Fibroblast of lung (primary cell): ENCODE measurements around the gene JOSD2. TPM values are rescaled to one million over a fixed set of nuclear protein-coding genes. Genes with fewer than 3 reads are reported as not detected.
A peak's percentile ranks its signal among the peaks of the same experiment; 100 is the strongest.

Experiments
- DNase-seq, 2 donors: peaks; one replicate each; pipeline versions ENCODE4 v3.0.0 to v3.0.0-alpha.2; 2010; ENCODE audit warnings: low read depth in 2 of 2
- H2AFZ ChIP-seq: 2 replicates; pipeline ENCODE4 v1.5.1; 2012; ENCODE audit warnings: low read length, control low read depth, inconsistent platforms
- H3K27ac ChIP-seq: 2 replicates; pipeline ENCODE4 v1.5.1; 2011; ENCODE audit warnings: low read length, control low read depth; ENCODE audit not compliant: insufficient read depth
- H3K27me3 ChIP-seq: 2 replicates; pipeline ENCODE4 v1.5.1; 2011; ENCODE audit warnings: mild to moderate bottlenecking, low read length; ENCODE audit not compliant: control insufficient read depth, insufficient read depth
- H3K36me3 ChIP-seq: 2 replicates; pipeline ENCODE4 v1.5.1; 2011; ENCODE audit warnings: low read length; ENCODE audit not compliant: control insufficient read depth, insufficient read depth
- H3K4me1 ChIP-seq: 2 replicates; pipeline ENCODE4 v1.5.1; 2011; ENCODE audit warnings: low read length; ENCODE audit not compliant: control insufficient read depth, insufficient read depth; ENCODE audit errors: extremely low read depth
- H3K4me2 ChIP-seq: 2 replicates; pipeline ENCODE4 v1.5.1; 2011; ENCODE audit warnings: low read length, control low read depth; ENCODE audit not compliant: insufficient read depth; ENCODE audit errors: extremely low read depth
- H3K4me3 ChIP-seq, 4 experiments: fragments of 200-600 bp in 1 of 4; sonication (generic) in 1 of 4; replicated peaks in 1 of 4; 2 replicates each; pipeline ENCODE4 v1.5.1; 2011 to 2016; ENCODE audit warnings: low read length in 4 of 4, low read depth in 3 of 4, mild to moderate bottlenecking in 3 of 4, control low read depth in 2 of 4, inconsistent platforms in 1 of 4, mixed read lengths in 1 of 4; ENCODE audit not compliant: insufficient read depth in 1 of 4; ENCODE audit errors: control extremely low read depth in 1 of 4
- H3K79me2 ChIP-seq: 2 replicates; pipeline ENCODE4 v1.5.1; 2012; ENCODE audit warnings: mild to moderate bottlenecking, low read length, inconsistent platforms; ENCODE audit not compliant: control insufficient read depth, insufficient read depth
- H3K9ac ChIP-seq: 2 replicates; pipeline ENCODE4 v1.5.1; 2011; ENCODE audit warnings: mild to moderate bottlenecking, low read length, control low read depth; ENCODE audit not compliant: insufficient read depth
- H3K9me3 ChIP-seq: 2 replicates; pipeline ENCODE4 v1.5.1; 2012; ENCODE audit warnings: low read depth, low read length; ENCODE audit not compliant: control insufficient read depth, insufficient read depth
- H4K20me1 ChIP-seq: 2 replicates; pipeline ENCODE4 v1.5.1; 2011; ENCODE audit warnings: low read length; ENCODE audit not compliant: control insufficient read depth, insufficient read depth; ENCODE audit errors: extremely low read depth
- CTCF ChIP-seq, 2 donors: IDR thresholded peaks in 1 of 2; conservative IDR thresholded peaks in 1 of 2; 1 replicate in 1 of 2; 2 replicates in 1 of 2; pipeline ENCODE4 v1.5.1; 2011 to 2012; ENCODE audit warnings: low read length in 2 of 2, control low read depth in 1 of 2, inconsistent platforms in 1 of 2, low read depth in 1 of 2, mild to moderate bottlenecking in 1 of 2
- EZH2 ChIP-seq: IDR thresholded peaks from 2 replicates; pipeline ENCODE4 v1.5.1; 2012; ENCODE audit warnings: low read length, control low read depth, mild to moderate bottlenecking; ENCODE audit errors: missing control alignments
- polyA plus RNA-seq, 2 donors: library from polyadenylated mRNA; depleted of rRNA in 1 of 2; stranded (reverse) in 1 of 2; unstranded in 1 of 2; fragments of >200 nt; gene quantifications; 2 replicates each; pipeline ENCODE4 v1.2.1, GENCODE V29; 2011 to 2012; ENCODE audit warnings: missing spikeins in 1 of 2
- total RNA-seq: library from RNA; depleted of rRNA; stranded (reverse); fragments of >200 nt; gene quantifications from 2 replicates; pipeline ENCODE4 v1.2.1, GENCODE V29; 2014

The JOSD2 gene
- total and polyA plus RNA-seq, 2 donors (not counting 1 experiment from before 2014, with no cell fraction given) = 17.3 to 48.6 TPM

GRCh38 chr19:50500060-50500752, 10.8 kb downstream of the JOSD2 start:
- H2AFZ ChIP-seq = no peak overlapping the region
- H3K9ac ChIP-seq = no peak overlapping the region
- H3K4me2 ChIP-seq = no peak overlapping the region
- H3K9me3 ChIP-seq = no peaks in the 10 kb centered on the region
- no peaks in the 10 kb centered on the region for H3K36me3 ChIP-seq
- no peaks in the 10 kb centered on the region for H3K79me2 ChIP-seq
- H3K4me1 ChIP-seq = no peaks in the 10 kb centered on the region
- H3K27me3 ChIP-seq = peaks cover 6% of the 10 kb centered on the region
- no peaks in the 10 kb centered on the region for H4K20me1 ChIP-seq
- no peak overlapping the region for H3K27ac ChIP-seq
- DNase-seq = no peak
- H3K4me3 ChIP-seq = no peak overlapping the region
- TF ChIP-seq CTCF (conservative IDR thresholded peaks at IDR 0.05 in 1 of 2, IDR thresholded peaks at IDR 0.05 in 1 of 2; ENCODE audit: low read depth in 1 of 2, low read length in 2 of 2) = peak in 1 of 2 donors; percentile 5
- TF ChIP-seq EZH2 = no peak

- H3K4me1 ChIP-seq = no peaks in the 10 kb centered on the region
- TF ChIP-seq CTCF (conservative IDR thresholded peaks at IDR 0.05 in 1 of 2, IDR thresholded peaks at IDR 0.05 in 1 of 2; ENCODE audit: low read depth in 1 of 2, low read length in 2 of 2) (no peak), EZH2 (no peak)
- H3K4me2 ChIP-seq = no peak overlapping the region
- no peaks in the 10 kb centered on the region for H3K36me3 ChIP-seq
- no peaks in the 10 kb centered on the region for H3K79me2 ChIP-seq
- no peaks in the 10 kb centered on the region for H3K9me3 ChIP-seq
- H4K20me1 ChIP-seq = no peaks in the 10 kb centered on the region
- H3K27ac ChIP-seq = no peak overlapping the region
- no peak overlapping the region for H3K4me3 ChIP-seq
- DNase-seq = no peak
- H3K9ac ChIP-seq = no peak overlapping the region
- H2AFZ ChIP-seq = no peak overlapping the region
- H3K27me3 ChIP-seq = peaks cover 6% of the 10 kb centered on the region
Observed at GRCh38 chr19:50498219-50499056, 12.6 kb downstream of the JOSD2 start.

- no peak for TF ChIP-seq CTCF (conservative IDR thresholded peaks at IDR 0.05 in 1 of 2, IDR thresholded peaks at IDR 0.05 in 1 of 2; ENCODE audit: low read depth in 1 of 2, low read length in 2 of 2)
- TF ChIP-seq EZH2 = no peak
Observed at GRCh38 chr19:50497022-50497405, 14.0 kb downstream of the JOSD2 start.

More at GRCh38 chr19:50497022-50497405, 14.0 kb downstream of the JOSD2 start:
- DNase-seq = no peak
- Histone ChIP-seq H3K9me3 (no peaks in the 10 kb centered on the region), H4K20me1 (no peaks in the 10 kb centered on the region), H3K27ac (no peak overlapping the region), H3K4me3 (no peak overlapping the region), H3K36me3 (no peaks in the 10 kb centered on the region), H3K4me2 (no peak overlapping the region), H3K9ac (no peak overlapping the region), H3K27me3 (peaks cover 13% of the 10 kb centered on the region), H3K79me2 (no peaks in the 10 kb centered on the region), H3K4me1 (no peaks in the 10 kb centered on the region), H2AFZ (no peak overlapping the region)
